Measurements from ENCODE around the gene EPN3.

DNA sequence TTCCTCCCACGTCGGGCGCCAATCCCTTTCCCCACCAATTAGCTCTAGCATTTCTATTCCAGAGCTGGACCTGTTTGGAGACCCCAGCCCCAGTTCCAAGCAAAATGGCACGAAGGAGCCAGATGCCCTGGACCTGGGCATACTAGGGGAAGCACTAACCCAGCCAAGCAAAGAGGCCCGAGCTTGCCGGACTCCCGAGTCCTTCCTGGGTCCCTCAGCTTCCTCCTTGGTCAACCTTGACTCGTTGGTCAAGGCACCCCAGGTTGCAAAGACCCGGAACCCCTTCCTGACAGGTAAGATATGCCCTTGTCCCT lies 8.8 kb downstream of the EPN3 start:
- TF ChIP-seq CTCF (IDR thresholded peaks at IDR 0.05) (no peak), EP300 (IDR thresholded peaks at IDR 0.05) (no peak), POLR2A (IDR thresholded peaks at IDR 0.05) (no peak)

Measured in suprapubic skin (tissue), 3 donors.